HG03378 (cell line): ENCODE measurements around the gene AOPEP.

Source experiments
- ATAC-seq: cut with Tn5 transposase; IDR thresholded peaks from one replicate; pipeline ENCODE4 v1.9.1; 2021; ENCODE audit warnings: mild to moderate bottlenecking, moderate library complexity; ENCODE audit not compliant: unreplicated experiment

The AOPEP gene

GRCh38 chr9:95075700-95076099 is 349.2 kb downstream of the AOPEP start:
- ATAC-seq: no peak

- ATAC-seq: no peak
Measured at GRCh38 chr9:95076696-95077052, 350.2 kb downstream of the AOPEP start.

GRCh38 chr9:95077053-95077765 is 350.7 kb downstream of the AOPEP start:
- ATAC-seq: no peak

GRCh38 chr9:95077766-95078370 is 351.4 kb downstream of the AOPEP start:
- no peak for ATAC-seq

GRCh38 chr9:95078511-95078910 is 352.0 kb downstream of the AOPEP start:
- no peak for ATAC-seq

GRCh38 chr9:95078939-95079338 is 352.4 kb downstream of the AOPEP start:
- no peak for ATAC-seq

GRCh38 chr9:95079461-95079860 is 353.0 kb downstream of the AOPEP start:
- ATAC-seq: no peak

GRCh38 chr9:95080961-95081647 is 354.6 kb downstream of the AOPEP start:
- ATAC-seq: no peak

GRCh38 chr9:95081998-95082397 is 355.5 kb downstream of the AOPEP start:
- no peak for ATAC-seq

GRCh38 chr9:95082401-95083084 is 356.0 kb downstream of the AOPEP start:
- ATAC-seq: no peak

GRCh38 chr9:95083086-95083768 is 356.7 kb downstream of the AOPEP start:
- no peak for ATAC-seq

GRCh38 chr9:95084254-95084934 is 357.9 kb downstream of the AOPEP start:
- ATAC-seq: no peak

- no peak for ATAC-seq
Measured at GRCh38 chr9:95085036-95085770, 358.7 kb downstream of the AOPEP start.

- ATAC-seq: no peak
Measured at GRCh38 chr9:95085861-95086563, 359.5 kb downstream of the AOPEP start.

- ATAC-seq: no peak
Measured at GRCh38 chr9:95086564-95086955, 360.1 kb downstream of the AOPEP start.

- ATAC-seq: no peak
Measured at GRCh38 chr9:95087659-95088242, 361.3 kb downstream of the AOPEP start.

GRCh38 chr9:95088421-95089161 is 362.1 kb downstream of the AOPEP start:
- ATAC-seq: no peak
